HG02623 (cell line): ENCODE data around the gene TPPP.
A peak's percentile ranks its signal among the peaks of the same experiment; 100 is the strongest.
"Not testable (repeated sequence)": the region's sequence is repeated elsewhere in the genome, so short reads cannot be mapped to it uniquely, and the experiment has no call there.

Experiments
- ATAC-seq: cut with Tn5 transposase; IDR thresholded peaks from one replicate; pipeline ENCODE4 v1.9.1; 2021; ENCODE audit warnings: moderate library complexity; ENCODE audit not compliant: unreplicated experiment

The TPPP gene

GRCh38 chr5:679166-679895 is 13.8 kb downstream of the TPPP start:
- not testable (repeated sequence) for ATAC-seq

- not testable (repeated sequence) for ATAC-seq
Observed at GRCh38 chr5:678521-678920, 14.6 kb downstream of the TPPP start.

- no peak for ATAC-seq
Observed at GRCh38 chr5:677131-678101, 15.7 kb downstream of the TPPP start.

GRCh38 chr5:676699-677076 is 16.5 kb downstream of the TPPP start:
- ATAC-seq: no peak

- ATAC-seq: no peak
Observed at GRCh38 chr5:675871-676698, 17.1 kb downstream of the TPPP start.

- no peak for ATAC-seq
Observed at GRCh38 chr5:675111-675870, 17.9 kb downstream of the TPPP start.

GRCh38 chr5:674630-675011 is 18.5 kb downstream of the TPPP start:
- no peak for ATAC-seq

GRCh38 chr5:673831-674629 is 19.1 kb downstream of the TPPP start:
- no peak for ATAC-seq

- no peak for ATAC-seq
Observed at GRCh38 chr5:673161-673830, 19.9 kb downstream of the TPPP start.

GRCh38 chr5:672329-673160 is 20.6 kb downstream of the TPPP start:
- ATAC-seq: no peak

- ATAC-seq: peak; percentile 54
Observed at GRCh38 chr5:671459-672328, 21.5 kb downstream of the TPPP start.

GRCh38 chr5:670396-671270 is 22.5 kb downstream of the TPPP start:
- no peak for ATAC-seq

- ATAC-seq: no peak
Observed at GRCh38 chr5:669842-670395, 23.2 kb downstream of the TPPP start.

- ATAC-seq: no peak
Observed at GRCh38 chr5:669111-669841, 23.9 kb downstream of the TPPP start.

GRCh38 chr5:668283-668995 is 24.7 kb downstream of the TPPP start:
- no peak for ATAC-seq
